ENCODE measurements around the gene CFAP91. TPM values are rescaled to one million over a fixed set of nuclear protein-coding genes. Genes with fewer than 3 reads are reported as not detected.

Gene CFAP91
- 10 to 100 TPM in 3 of 4 donors, 1 to 10 TPM in 1; 9.1 to 58.4 (median 28.5) TPM for total RNA-seq

DNA sequence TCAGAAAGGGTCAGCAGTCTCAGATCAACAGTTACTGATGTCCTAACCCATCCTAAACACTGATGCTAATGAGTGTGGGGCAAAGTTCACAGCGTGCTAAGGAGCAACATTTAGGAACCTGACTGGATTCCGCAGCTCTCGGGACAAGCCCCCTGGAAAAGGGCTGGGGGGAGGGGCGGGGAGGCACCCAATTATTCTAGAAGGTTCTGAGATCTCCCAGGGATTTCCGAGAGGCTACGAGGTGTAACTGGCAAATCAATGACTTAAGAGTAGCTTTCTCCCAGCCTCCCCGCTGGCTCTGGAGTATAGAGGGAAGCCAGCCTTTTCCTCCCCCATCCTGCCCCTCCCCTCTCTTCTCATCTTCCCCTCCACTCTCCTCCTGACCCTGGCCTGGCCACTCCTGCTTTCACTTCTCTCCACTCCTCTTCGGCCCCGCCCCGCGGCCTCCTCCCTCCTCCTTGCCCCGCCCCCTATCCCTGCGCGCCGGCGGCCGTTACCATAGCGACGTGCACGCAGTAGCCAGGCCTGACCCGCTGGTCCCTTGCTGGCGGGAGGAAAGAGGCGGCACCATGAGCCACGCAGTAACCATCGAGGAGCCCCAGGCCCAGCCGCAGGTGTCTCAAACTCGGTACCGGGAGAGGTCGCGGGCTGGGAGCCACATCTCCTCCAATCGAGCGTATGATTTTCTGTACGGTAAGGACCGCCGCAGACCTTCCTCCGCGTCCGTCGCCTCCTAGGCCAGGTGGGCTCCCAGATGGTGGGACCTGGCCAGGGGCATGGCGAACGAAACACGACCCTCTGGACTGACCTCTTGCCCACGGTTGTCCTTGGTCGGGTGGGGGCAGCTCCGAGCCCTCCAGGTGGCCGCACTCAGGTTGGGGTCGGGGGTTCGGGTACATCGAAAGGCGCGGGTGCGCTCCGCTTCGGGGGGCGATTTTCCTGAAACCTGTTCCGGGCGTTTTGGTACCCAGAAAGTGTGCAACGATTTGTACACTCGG lies at the start of gene CFAP91:
Gene CFAP91 (plus strand): TSS at position 493 of the 998 bp plus-strand sequence. CDS start 77 bp downstream, at position 570.
- intact Hi-C loops (cut with DNase I; ENCODE audit: low total_unique reads): no loop called here
- H3K27ac ChIP-seq: peak within 1 kb of the TSS; percentile 75 to 84
- DNase-seq: peak; percentile 98
- peak within 1 kb of the TSS; percentile 51 to 77 for H3K4me3 ChIP-seq
- no peaks in the 10 kb centered on the region for H3K36me3 ChIP-seq
- no peaks in the 10 kb centered on the region for H3K27me3 ChIP-seq
- H3K4me1 ChIP-seq: no peaks in the 10 kb centered on the region
- H3K9me3 ChIP-seq: no peaks in the 10 kb centered on the region
- TF ChIP-seq, protein P1, sequence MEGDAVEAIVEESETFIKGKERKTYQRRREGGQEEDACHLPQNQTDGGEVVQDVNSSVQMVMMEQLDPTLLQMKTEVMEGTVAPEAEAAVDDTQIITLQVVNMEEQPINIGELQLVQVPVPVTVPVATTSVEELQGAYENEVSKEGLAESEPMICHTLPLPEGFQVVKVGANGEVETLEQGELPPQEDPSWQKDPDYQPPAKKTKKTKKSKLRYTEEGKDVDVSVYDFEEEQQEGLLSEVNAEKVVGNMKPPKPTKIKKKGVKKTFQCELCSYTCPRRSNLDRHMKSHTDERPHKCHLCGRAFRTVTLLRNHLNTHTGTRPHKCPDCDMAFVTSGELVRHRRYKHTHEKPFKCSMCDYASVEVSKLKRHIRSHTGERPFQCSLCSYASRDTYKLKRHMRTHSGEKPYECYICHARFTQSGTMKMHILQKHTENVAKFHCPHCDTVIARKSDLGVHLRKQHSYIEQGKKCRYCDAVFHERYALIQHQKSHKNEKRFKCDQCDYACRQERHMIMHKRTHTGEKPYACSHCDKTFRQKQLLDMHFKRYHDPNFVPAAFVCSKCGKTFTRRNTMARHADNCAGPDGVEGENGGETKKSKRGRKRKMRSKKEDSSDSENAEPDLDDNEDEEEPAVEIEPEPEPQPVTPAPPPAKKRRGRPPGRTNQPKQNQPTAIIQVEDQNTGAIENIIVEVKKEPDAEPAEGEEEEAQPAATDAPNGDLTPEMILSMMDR (IDR thresholded peaks at IDR 0.05): no peak
- peak in 1 of 2 donors; percentile 54 for TF ChIP-seq POLR2A (IDR thresholded peaks at IDR 0.05)

DNA sequence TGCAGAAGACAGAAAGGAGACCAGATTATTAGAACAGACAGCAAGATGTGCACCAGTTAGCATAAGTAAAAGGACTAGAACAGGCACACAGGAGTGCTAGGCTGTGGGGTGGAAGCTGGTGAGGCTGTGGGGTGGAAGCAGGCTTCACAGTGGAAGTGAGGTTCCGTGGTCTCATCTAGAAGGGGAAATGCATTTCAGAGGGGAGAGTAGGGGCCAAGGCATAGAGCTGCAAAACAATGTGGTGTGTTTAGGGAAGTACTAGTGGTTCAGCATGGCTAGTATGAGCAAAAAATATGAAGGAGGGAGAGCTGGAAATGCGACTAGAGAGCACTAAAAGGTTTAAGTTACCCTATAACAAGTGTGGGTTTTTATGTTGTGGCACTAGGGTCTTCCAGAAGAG lies 48.9 kb upstream of the CFAP91 start:
- intact Hi-C loops (cut with DNase I; ENCODE audit: low total_unique reads): no loop called here
- H3K27me3 ChIP-seq: no peaks in the 10 kb centered on the region
- no peak overlapping the region for H3K4me3 ChIP-seq
- DNase-seq: no peak
- no peaks in the 10 kb centered on the region for H3K4me1 ChIP-seq
- TF ChIP-seq, protein P1 (IDR thresholded peaks at IDR 0.05): no peak
- no peak for TF ChIP-seq POLR2A (IDR thresholded peaks at IDR 0.05)
- H3K9me3 ChIP-seq: no peaks in the 10 kb centered on the region
- no peaks in the 10 kb centered on the region for H3K36me3 ChIP-seq
- H3K27ac ChIP-seq: no peak overlapping the region

DNA sequence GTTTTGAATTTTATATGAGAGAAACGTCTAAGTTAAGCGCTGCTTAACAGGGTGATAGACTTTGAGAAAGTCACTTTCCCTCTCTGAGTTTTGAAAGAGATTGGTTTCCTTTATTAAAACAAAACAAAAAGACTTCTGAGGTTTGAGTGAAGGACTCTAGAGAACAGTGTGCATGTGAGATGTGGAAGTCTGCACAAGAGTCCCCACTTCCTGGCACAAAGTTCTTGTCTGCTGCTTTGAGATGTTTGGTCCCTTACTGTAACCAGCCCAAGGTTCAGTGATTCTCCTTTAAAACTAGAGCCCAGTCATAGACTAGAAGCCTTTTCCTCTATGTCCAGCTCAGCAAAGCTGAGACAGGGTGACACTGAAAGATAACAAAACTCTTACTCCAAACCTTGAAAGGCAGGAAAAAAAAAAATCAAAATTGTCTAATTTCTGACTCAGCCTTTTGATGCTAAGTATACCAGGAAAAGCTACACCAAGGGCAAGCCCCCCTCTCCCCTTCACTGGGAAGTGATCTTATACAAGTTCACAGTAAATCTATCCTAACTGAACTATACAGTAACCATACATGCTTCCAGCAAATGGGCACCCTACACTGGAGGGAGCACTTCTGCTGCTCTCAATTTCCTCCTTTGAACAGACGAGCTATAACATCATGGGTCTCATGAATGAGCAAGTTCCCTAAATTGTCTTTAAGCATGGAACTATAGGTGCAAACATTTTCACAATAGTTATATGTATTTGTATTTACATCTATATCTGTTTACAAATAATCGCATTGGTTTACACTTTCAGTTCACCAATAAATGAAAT lies 44.7 kb upstream of the CFAP91 start:
- TF ChIP-seq, protein P1 (IDR thresholded peaks at IDR 0.05): no peak
- TF ChIP-seq POLR2A (IDR thresholded peaks at IDR 0.05): no peak
- no peaks in the 10 kb centered on the region for H3K9me3 ChIP-seq
- intact Hi-C loops (cut with DNase I; ENCODE audit: low total_unique reads): no loop called here
- no peaks in the 10 kb centered on the region for H3K27me3 ChIP-seq
- H3K4me3 ChIP-seq: no peak overlapping the region
- H3K4me1 ChIP-seq: no peaks in the 10 kb centered on the region
- no peak for DNase-seq
- H3K27ac ChIP-seq: no peak overlapping the region
- H3K36me3 ChIP-seq: no peaks in the 10 kb centered on the region

DNA sequence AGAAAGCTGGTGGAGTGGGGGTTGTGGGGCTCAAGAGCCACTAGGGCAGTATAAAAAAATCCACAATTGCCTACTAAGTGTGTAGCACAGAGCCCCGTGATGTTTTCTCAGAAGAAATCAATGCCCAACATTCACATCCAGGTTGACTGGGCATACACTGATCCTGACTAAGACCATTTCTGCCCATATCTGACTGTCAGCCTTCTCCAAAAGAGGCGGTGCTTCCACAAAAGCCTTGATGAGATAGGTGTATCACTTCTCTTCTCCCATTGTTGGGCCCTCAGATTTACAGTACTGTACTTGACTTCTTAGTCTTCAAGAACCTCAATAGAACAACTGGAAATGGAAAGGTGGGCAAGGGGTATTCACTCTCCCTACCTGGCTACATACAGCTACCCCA lies 43.8 kb upstream of the CFAP91 start:
- TF ChIP-seq POLR2A (IDR thresholded peaks at IDR 0.05): no peak
- TF ChIP-seq, protein P1 (IDR thresholded peaks at IDR 0.05): no peak
- Histone ChIP-seq H3K36me3 (no peaks in the 10 kb centered on the region), H3K27ac (peak overlapping the region in 1 of 2 donors; percentile 71), H3K4me3 (no peak overlapping the region), H3K4me1 (no peaks in the 10 kb centered on the region), H3K9me3 (no peaks in the 10 kb centered on the region), H3K27me3 (no peaks in the 10 kb centered on the region)
- intact Hi-C loops (cut with DNase I; ENCODE audit: low total_unique reads): no loop called here
- no peak for DNase-seq
